HEK293 (cell line): ENCODE results near the gene GRN.

Experiments used
- CTCF ChIA-PET: fragments of 350-600 bp; formaldehyde crosslinking; extraction: SDS; loops from one replicate; lab custom pipeline; 2021; ENCODE audit warnings: antibody characterized with exemption; lab: Yijun Ruan, JAX
- POLR2A ChIA-PET: fragments of 300-600 bp; formaldehyde crosslinking; extraction: SDS; loops from one replicate; lab custom pipeline; 2020; ENCODE audit warnings: antibody characterized with exemption, inconsistent platforms; lab: Yijun Ruan, JAX
- H3K27ac ChIP-seq: fragments of 200-500 bp; sonication (Bioruptor generic); 2 replicates; pipeline ENCODE4 v1.5.1; 2014; ENCODE audit warnings: low read depth, low read length, control low read depth, inconsistent platforms; ENCODE audit errors: extremely low read depth
- H3K36me3 ChIP-seq, 2 experiments: fragments of 200-500 bp in 1 of 2; sonication (Bioruptor generic) in 1 of 2; 1 replicate in 1 of 2; 2 replicates in 1 of 2; pipeline ENCODE4 v1.5.1; 2014 to 2017; ENCODE audit warnings: inconsistent platforms in 2 of 2, low read length in 2 of 2; ENCODE audit not compliant: control insufficient read depth in 2 of 2, insufficient read depth in 1 of 2
- H3K4me1 ChIP-seq: fragments of 200-500 bp; sonication (Bioruptor generic); 2 replicates; pipeline ENCODE4 v1.5.1; 2014; ENCODE audit warnings: mild to moderate bottlenecking, low read length, inconsistent platforms; ENCODE audit not compliant: control insufficient read depth, insufficient read depth
- H3K4me3 ChIP-seq: 2 replicates; pipeline ENCODE4 v1.5.1; 2011; ENCODE audit warnings: low read depth, mild to moderate bottlenecking, control low read depth, low read length, moderate library complexity
- H3K9me3 ChIP-seq: fragments of 200-500 bp; sonication (Bioruptor generic); 2 replicates; pipeline ENCODE4 v1.5.1; 2014; ENCODE audit warnings: low read depth, low read length, inconsistent platforms; ENCODE audit not compliant: control insufficient read depth, insufficient read depth
- GLIS2 ChIP-seq: fragments of 450-650 bp; formaldehyde crosslinking; IDR thresholded peaks from 2 replicates; pipeline ENCODE4 v1.5.1; 2016; ENCODE audit warnings: missing biosample characterization, missing genetic modification characterization
- HOXA7 ChIP-seq: sonication (generic); formaldehyde crosslinking; IDR thresholded peaks from 2 replicates; pipeline ENCODE4 v1.8.1; 2022; ENCODE audit warnings: missing genetic modification reagents, borderline replicate concordance
- OVOL3 ChIP-seq: fragments of 450-650 bp; formaldehyde crosslinking; IDR thresholded peaks from 2 replicates; pipeline ENCODE4 v1.5.1; 2016; ENCODE audit warnings: missing biosample characterization, missing genetic modification characterization
- SETDB1 ChIP-seq: IDR thresholded peaks from one replicate; pipeline ENCODE4 v1.6.1; 2017; ENCODE audit warnings: mild to moderate bottlenecking, low read length, moderate library complexity, mixed read lengths; ENCODE audit not compliant: insufficient read length
- TCF7L2 ChIP-seq: IDR thresholded peaks from 2 replicates; pipeline ENCODE4 v1.6.1; 2011; ENCODE audit warnings: low read depth, mild to moderate bottlenecking, inconsistent platforms, low read length, moderate library complexity, borderline replicate concordance
- ZEB2 ChIP-seq: fragments of 450-650 bp; formaldehyde crosslinking; IDR thresholded peaks from 2 replicates; pipeline ENCODE4 v1.5.1; 2016; ENCODE audit warnings: missing biosample characterization, missing genetic modification characterization
- ZNF112 ChIP-seq: fragments of 450-650 bp; formaldehyde crosslinking; IDR thresholded peaks from 2 replicates; pipeline ENCODE4 v1.5.0; 2017; ENCODE audit warnings: missing biosample characterization, missing genetic modification characterization
- ZNF155 ChIP-seq: fragments of 450-650 bp; formaldehyde crosslinking; IDR thresholded peaks from 2 replicates; pipeline ENCODE4 v1.5.1; 2016; ENCODE audit warnings: missing biosample characterization, missing genetic modification characterization
- ZNF16 ChIP-seq: fragments of 450-650 bp; formaldehyde crosslinking; IDR thresholded peaks from 2 replicates; pipeline ENCODE4 v1.5.1; 2016; ENCODE audit warnings: low read depth, missing biosample characterization, missing genetic modification characterization
- ZNF274 ChIP-seq, 2 experiments: fragments of 200-500 bp in 1 of 2; fragments of 450-650 bp in 1 of 2; sonication (Bioruptor generic) in 1 of 2; formaldehyde crosslinking in 1 of 2; IDR thresholded peaks; 2 replicates each; pipeline versions ENCODE4 v1.5.1 to v1.6.1; 2014 to 2016; ENCODE audit warnings: borderline replicate concordance in 1 of 2, inconsistent platforms in 1 of 2, low read length in 1 of 2, missing biosample characterization in 1 of 2, missing genetic modification characterization in 1 of 2
- ZNF394 ChIP-seq: fragments of 450-650 bp; formaldehyde crosslinking; IDR thresholded peaks from 2 replicates; pipeline ENCODE4 v1.5.1; 2016; ENCODE audit warnings: missing biosample characterization, missing genetic modification characterization, mild to moderate bottlenecking, moderate library complexity, borderline replicate concordance
- ZNF521 ChIP-seq: fragments of 450-650 bp; formaldehyde crosslinking; IDR thresholded peaks from 2 replicates; pipeline ENCODE4 v1.5.1; 2017; ENCODE audit warnings: missing biosample characterization, mild to moderate bottlenecking, missing genetic modification characterization
- ZNF585B ChIP-seq: fragments of 450-650 bp; formaldehyde crosslinking; IDR thresholded peaks from 2 replicates; pipeline ENCODE4 v1.5.1; 2016; ENCODE audit warnings: missing biosample characterization, missing genetic modification characterization
- ZNF664 ChIP-seq: fragments of 450-650 bp; formaldehyde crosslinking; IDR thresholded peaks from 2 replicates; pipeline ENCODE4 v1.5.1; 2016; ENCODE audit warnings: missing biosample characterization, missing genetic modification characterization
- TF ChIP-seq, protein P1 (sequence below): fragments of 450-650 bp; formaldehyde crosslinking; IDR thresholded peaks from 2 replicates; pipeline ENCODE4 v1.5.1; 2016; ENCODE audit warnings: missing biosample characterization, missing genetic modification characterization
- TF ChIP-seq, protein P2 (sequence below): fragments of 450-650 bp; IDR thresholded peaks from 2 replicates; pipeline ENCODE4 v1.5.1; 2018; ENCODE audit warnings: missing biosample characterization, mild to moderate bottlenecking, missing genetic modification characterization
- TF ChIP-seq, protein P3 (sequence below): fragments of 450-650 bp; formaldehyde crosslinking; IDR thresholded peaks from 2 replicates; pipeline ENCODE4 v1.5.1; 2016; ENCODE audit warnings: missing biosample characterization, missing genetic modification characterization
- TF ChIP-seq, protein P4 (sequence below): fragments of 450-650 bp; formaldehyde crosslinking; IDR thresholded peaks from 2 replicates; pipeline ENCODE4 v1.5.1; 2017; ENCODE audit warnings: missing biosample characterization, missing genetic modification characterization

Gene GRN

DNA sequence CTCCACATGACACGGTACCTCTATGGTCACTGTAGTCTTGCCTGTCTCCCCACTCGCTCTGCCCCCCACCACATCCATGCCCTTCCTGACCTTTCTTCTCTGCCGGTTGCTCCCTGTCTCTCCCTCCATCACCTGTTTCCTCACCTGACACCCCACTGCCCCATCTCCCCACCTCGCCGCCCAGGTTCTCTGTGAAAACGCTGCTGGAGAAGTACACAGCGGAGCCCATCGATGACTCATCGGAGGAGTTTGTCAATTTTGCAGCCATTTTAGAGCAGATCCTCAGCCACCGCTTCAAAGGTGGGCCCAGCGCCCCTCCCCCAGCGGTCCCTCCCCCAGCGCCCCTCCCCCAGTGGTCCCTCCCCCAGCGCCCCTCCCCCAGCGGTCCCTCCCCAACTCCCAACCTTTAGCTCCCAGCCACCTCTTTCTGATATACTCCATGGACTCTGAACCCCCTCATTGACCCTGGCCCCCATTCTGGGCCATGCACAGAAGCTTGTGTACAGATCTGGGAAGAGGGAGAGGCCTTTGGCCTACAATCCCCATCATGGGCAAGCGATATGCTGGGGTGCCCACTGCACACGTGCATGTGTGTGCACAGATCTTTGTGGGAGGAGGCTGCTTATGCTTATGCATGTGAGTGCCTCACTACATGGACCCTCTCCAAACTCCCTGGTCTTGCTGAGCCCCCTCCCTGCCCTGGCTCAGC, 32.6 kb upstream of the GRN start (continued):
- TF ChIP-seq, protein P1, sequence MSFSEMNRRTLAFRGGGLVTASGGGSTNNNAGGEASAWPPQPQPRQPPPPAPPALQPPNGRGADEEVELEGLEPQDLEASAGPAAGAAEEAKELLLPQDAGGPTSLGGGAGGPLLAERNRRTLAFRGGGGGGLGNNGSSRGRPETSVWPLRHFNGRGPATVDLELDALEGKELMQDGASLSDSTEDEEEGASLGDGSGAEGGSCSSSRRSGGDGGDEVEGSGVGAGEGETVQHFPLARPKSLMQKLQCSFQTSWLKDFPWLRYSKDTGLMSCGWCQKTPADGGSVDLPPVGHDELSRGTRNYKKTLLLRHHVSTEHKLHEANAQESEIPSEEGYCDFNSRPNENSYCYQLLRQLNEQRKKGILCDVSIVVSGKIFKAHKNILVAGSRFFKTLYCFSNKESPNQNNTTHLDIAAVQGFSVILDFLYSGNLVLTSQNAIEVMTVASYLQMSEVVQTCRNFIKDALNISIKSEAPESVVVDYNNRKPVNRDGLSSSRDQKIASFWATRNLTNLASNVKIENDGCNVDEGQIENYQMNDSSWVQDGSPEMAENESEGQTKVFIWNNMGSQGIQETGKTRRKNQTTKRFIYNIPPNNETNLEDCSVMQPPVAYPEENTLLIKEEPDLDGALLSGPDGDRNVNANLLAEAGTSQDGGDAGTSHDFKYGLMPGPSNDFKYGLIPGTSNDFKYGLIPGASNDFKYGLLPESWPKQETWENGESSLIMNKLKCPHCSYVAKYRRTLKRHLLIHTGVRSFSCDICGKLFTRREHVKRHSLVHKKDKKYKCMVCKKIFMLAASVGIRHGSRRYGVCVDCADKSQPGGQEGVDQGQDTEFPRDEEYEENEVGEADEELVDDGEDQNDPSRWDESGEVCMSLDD (tag by site-specific recombination) = 0 out of 2 replicates have a peak, but pooled peaks have one; percentile 44
- TF ChIP-seq HOXA7 (CRISPR knock-in tag) (no peak), ZEB2 (tag by site-specific recombination) (peak; percentile 46; the same call in 1 of the 2 replicates), ZNF16 (no peak)

DNA sequence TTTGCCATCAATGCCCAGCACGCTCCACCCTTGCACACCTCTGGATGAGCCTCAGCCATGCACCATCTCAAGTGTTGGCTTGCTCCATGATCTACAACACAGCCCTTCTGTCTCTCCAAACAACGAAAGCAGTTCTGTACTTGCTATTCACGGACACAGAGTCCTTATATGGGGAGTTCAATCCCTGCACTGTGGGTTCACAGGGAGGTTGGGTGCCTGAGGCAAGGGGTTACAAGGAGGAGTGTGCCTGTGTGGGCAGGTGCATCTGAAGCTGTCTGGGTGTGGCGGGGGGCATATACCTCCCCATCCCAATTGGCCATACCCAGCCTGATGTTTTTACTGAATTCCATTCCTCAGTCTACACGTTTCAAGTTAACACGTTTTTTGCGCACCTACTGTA, 31.1 kb upstream of the GRN start:
- POLR2A ChIA-PET = interaction anchor here (0.8 to 6.5 kb wide), 2 partner anchors 93 to 104 kb away, joined by 3 to 38 read pairs; partner anchors contain the start of gene UBTF

More for the DNA sequence above, 31.1 kb upstream of the GRN start:
- CTCF ChIA-PET = interaction anchor here (0.5 to 2.0 kb wide), 5 partner anchors 17 to 94 kb away, joined by 3 to 10 read pairs (median 4); no protein-coding TSS in a partner anchor
- no peak overlapping the region for H3K4me3 ChIP-seq
- TF ChIP-seq GLIS2 (no peak), ZNF394 (tag by site-specific recombination) (no peak), ZNF274 (IDR thresholded peaks at IDR 0.05; ENCODE audit: low read length) (no peak), ZNF274 (tag by site-specific recombination; IDR thresholded peaks at IDR 0.05; ENCODE audit: borderline replicate concordance) (no peak), ZNF521 (no peak), ZNF664 (no peak), ZNF112 (tag by site-specific recombination) (no peak), SETDB1 (no peak), TCF7L2 (no peak), ZNF585B (tag by site-specific recombination) (no peak), OVOL3 (tag by site-specific recombination) (no peak), ZNF155 (tag by site-specific recombination) (no peak)
- TF ChIP-seq, protein P2, sequence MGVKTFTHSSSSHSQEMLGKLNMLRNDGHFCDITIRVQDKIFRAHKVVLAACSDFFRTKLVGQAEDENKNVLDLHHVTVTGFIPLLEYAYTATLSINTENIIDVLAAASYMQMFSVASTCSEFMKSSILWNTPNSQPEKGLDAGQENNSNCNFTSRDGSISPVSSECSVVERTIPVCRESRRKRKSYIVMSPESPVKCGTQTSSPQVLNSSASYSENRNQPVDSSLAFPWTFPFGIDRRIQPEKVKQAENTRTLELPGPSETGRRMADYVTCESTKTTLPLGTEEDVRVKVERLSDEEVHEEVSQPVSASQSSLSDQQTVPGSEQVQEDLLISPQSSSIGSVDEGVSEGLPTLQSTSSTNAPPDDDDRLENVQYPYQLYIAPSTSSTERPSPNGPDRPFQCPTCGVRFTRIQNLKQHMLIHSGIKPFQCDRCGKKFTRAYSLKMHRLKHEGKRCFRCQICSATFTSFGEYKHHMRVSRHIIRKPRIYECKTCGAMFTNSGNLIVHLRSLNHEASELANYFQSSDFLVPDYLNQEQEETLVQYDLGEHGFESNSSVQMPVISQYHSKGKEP (tag by site-specific recombination) = no peak
- TF ChIP-seq, protein P3, sequence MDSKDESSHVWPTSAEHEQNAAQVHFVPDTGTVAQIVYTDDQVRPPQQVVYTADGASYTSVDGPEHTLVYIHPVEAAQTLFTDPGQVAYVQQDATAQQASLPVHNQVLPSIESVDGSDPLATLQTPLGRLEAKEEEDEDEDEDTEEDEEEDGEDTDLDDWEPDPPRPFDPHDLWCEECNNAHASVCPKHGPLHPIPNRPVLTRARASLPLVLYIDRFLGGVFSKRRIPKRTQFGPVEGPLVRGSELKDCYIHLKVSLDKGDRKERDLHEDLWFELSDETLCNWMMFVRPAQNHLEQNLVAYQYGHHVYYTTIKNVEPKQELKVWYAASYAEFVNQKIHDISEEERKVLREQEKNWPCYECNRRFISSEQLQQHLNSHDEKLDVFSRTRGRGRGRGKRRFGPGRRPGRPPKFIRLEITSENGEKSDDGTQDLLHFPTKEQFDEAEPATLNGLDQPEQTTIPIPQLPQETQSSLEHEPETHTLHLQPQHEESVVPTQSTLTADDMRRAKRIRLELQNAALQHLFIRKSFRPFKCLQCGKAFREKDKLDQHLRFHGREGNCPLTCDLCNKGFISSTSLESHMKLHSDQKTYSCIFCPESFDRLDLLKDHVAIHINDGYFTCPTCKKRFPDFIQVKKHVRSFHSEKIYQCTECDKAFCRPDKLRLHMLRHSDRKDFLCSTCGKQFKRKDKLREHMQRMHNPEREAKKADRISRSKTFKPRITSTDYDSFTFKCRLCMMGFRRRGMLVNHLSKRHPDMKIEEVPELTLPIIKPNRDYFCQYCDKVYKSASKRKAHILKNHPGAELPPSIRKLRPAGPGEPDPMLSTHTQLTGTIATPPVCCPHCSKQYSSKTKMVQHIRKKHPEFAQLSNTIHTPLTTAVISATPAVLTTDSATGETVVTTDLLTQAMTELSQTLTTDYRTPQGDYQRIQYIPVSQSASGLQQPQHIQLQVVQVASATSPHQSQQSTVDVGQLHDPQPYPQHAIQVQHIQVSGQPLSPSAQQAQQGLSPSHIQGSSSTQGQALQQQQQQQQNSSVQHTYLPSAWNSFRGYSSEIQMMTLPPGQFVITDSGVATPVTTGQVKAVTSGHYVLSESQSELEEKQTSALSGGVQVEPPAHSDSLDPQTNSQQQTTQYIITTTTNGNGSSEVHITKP (tag by site-specific recombination) = no peak
- TF ChIP-seq, protein P4, sequence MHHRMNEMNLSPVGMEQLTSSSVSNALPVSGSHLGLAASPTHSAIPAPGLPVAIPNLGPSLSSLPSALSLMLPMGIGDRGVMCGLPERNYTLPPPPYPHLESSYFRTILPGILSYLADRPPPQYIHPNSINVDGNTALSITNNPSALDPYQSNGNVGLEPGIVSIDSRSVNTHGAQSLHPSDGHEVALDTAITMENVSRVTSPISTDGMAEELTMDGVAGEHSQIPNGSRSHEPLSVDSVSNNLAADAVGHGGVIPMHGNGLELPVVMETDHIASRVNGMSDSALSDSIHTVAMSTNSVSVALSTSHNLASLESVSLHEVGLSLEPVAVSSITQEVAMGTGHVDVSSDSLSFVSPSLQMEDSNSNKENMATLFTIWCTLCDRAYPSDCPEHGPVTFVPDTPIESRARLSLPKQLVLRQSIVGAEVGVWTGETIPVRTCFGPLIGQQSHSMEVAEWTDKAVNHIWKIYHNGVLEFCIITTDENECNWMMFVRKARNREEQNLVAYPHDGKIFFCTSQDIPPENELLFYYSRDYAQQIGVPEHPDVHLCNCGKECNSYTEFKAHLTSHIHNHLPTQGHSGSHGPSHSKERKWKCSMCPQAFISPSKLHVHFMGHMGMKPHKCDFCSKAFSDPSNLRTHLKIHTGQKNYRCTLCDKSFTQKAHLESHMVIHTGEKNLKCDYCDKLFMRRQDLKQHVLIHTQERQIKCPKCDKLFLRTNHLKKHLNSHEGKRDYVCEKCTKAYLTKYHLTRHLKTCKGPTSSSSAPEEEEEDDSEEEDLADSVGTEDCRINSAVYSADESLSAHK (tag by site-specific recombination) = no peak
- no peak overlapping the region for H3K27ac ChIP-seq
- no peaks in the 10 kb centered on the region for H3K9me3 ChIP-seq
- H3K4me1 ChIP-seq = peaks cover 4% of the 10 kb centered on the region; the same call in 1 of the 2 replicates
- peaks cover 0 to 5% of the 10 kb centered on the region in 2 experiments; a peak in 1 of 3 replicates for H3K36me3 ChIP-seq
